Esophagus squamous epithelium (tissue), 4 donors: Measurements from ENCODE around the gene ALDH4A1.

ENCODE experiments used
- CTCF ChIP-seq, 6 experiments: fragments of 450-650 bp in 4 of 6; fragments of 200-600 bp in 2 of 6; sonication (generic) in 2 of 6; IDR thresholded peaks; one replicate each; pipeline ENCODE4 v1.5.1; 2016 to 2019; ENCODE audit warnings: antibody characterized with exemption in 6 of 6, mild to moderate bottlenecking in 4 of 6, moderate library complexity in 4 of 6
- POLR2A ChIP-seq, 4 donors: fragments of 450-650 bp; IDR thresholded peaks; one replicate each; pipeline ENCODE4 v1.6.1; 2017; ENCODE audit warnings: antibody characterized with exemption in 4 of 4, mild to moderate bottlenecking in 4 of 4, moderate library complexity in 3 of 4

GRCh38 chr1:18879215-18879790 lies 23.1 kb downstream of the ALDH4A1 start:
- TF ChIP-seq POLR2A (IDR thresholded peaks at IDR 0.05) (no peak), CTCF (IDR thresholded peaks at IDR 0.05) (no peak)
